Body of pancreas (tissue), 4 donors: ENCODE data around the gene CENPB. TPM values are rescaled to one million over a fixed set of nuclear protein-coding genes. Genes with fewer than 3 reads are reported as not detected.
"Not testable (repeated sequence)": the region's sequence is repeated elsewhere in the genome, so short reads cannot be mapped to it uniquely, and the experiment has no call there.

ENCODE experiments used
- ATAC-seq: fragments of 150-250 bp; one replicate; pipeline ENCODE4 v1.9.1; 2016
- DNase-seq, 4 donors: peaks; one replicate each; pipeline ENCODE4 v3.0.0-alpha.2; 2019
- H3K27ac ChIP-seq, 4 donors: fragments of 200-600 bp; sonication (generic); 1 replicate in 3 of 4; 2 replicates in 1 of 4; pipeline versions ENCODE4 v1.5.1 to v1.6.1; 2016 to 2019; ENCODE audit warnings: mild to moderate bottlenecking in 1 of 4, mixed read lengths in 1 of 4, moderate library complexity in 1 of 4
- H3K27me3 ChIP-seq, 2 donors: fragments of 200-600 bp; sonication (generic); one replicate each; pipeline ENCODE4 v1.6.0; 2016; ENCODE audit warnings: mild to moderate bottlenecking in 1 of 2
- H3K36me3 ChIP-seq, 2 donors: fragments of 200-600 bp; sonication (generic); replicated peaks in 1 of 2; 2 replicates each; pipeline ENCODE4 v1.5.1; 2016; ENCODE audit warnings: low read depth in 2 of 2; ENCODE audit not compliant: insufficient read depth in 1 of 2
- H3K4me1 ChIP-seq: fragments of 200-600 bp; sonication (generic); one replicate; pipeline ENCODE4 v1.6.0; 2016
- H3K4me3 ChIP-seq, 2 donors: fragments of 200-600 bp; sonication (generic); 1 replicate in 1 of 2; 2 replicates in 1 of 2; pipeline ENCODE4 v1.5.1; 2016 to 2019
- H3K9me3 ChIP-seq, 3 donors: fragments of 200-600 bp; sonication (generic); 1 replicate in 2 of 3; 2 replicates in 1 of 3; pipeline ENCODE4 v1.5.1; 2016
- CTCF ChIP-seq, 7 experiments: fragments of 450-650 bp in 4 of 7; fragments of 200-600 bp in 3 of 7; sonication (generic) in 3 of 7; IDR thresholded peaks; one replicate each; pipeline ENCODE4 v1.5.1; 2016 to 2019; ENCODE audit warnings: antibody characterized with exemption in 7 of 7
- POLR2A ChIP-seq, 3 donors: fragments of 450-650 bp; IDR thresholded peaks; one replicate each; pipeline ENCODE4 v1.6.1; 2016; ENCODE audit warnings: antibody characterized with exemption in 3 of 3, mild to moderate bottlenecking in 2 of 3
- WGBS, 2 donors: methylation state at CpG; one replicate each; pipeline ENCODE4 v1.1.5; 2017; 5-methylcytosine and 5-hydroxymethylcytosine counted together
- intact Hi-C: fragments of 100-400 bp; cut with DNase I; formaldehyde crosslinking; loops from one replicate; pipeline ENCODE4 v1.15.1; 2023
- total RNA-seq, 2 donors: library from RNA; depleted of rRNA; stranded (reverse); fragments of >200 nt; gene quantifications; one replicate each; pipeline ENCODE4 v1.1.0, GENCODE V29; 2016

Gene CENPB
- 10 to 100 TPM; 57.9 to 61.0 TPM for total RNA-seq

DNA sequence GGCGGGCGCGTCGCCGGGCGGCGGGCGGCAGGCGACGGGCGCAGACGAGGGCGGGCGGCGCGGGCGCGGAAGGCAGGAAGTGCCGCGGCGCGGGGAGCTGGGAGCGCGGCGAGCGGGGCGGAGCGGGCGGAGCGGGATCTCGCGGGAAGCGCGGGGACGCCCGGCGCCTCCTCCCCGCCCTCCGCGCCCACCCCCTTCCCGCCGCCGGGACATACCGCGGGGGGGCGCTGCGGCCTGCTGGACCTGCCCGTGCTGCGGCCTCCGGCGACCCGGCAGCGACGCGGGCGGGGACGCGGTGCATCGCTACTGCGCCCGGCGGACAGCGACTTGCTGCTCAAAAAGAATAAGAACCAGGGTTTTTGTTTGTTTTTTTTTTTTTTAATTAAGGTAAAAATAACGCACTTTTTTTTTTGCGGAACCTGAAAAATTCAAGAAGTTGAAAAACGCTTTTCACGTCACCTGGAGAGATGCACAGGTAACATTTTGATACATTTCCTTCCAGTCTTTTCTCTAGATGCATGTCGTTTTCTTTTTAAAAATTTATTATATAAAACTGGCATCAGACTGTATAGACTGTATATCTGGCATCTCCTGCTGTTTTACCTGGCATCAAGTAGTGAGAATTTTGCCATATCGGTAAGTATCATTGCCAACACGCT, at the start of gene CENPB:
Gene CENPB (minus strand): TSS at position 76 of the 659 bp plus-strand sequence. CDS start 257 bp downstream, outside the sequence.
- peak; percentile 64 to 94 (median 90) for TF ChIP-seq CTCF (IDR thresholded peaks at IDR 0.05)
- no peak for TF ChIP-seq POLR2A (IDR thresholded peaks at IDR 0.05)
- DNase-seq (peak; percentile 89 to 93 (median 91)), ATAC-seq (peak; percentile 94)
- Histone ChIP-seq H3K9me3 (no peaks in the 10 kb centered on the region), H3K27ac (peak within 1 kb of the TSS; percentile 59 to 85 (median 68)), H3K27me3 (no peaks in the 10 kb centered on the region), H3K4me3 (peak within 1 kb of the TSS; percentile 35 to 38), H3K36me3 (no peaks in the 10 kb centered on the region), H3K4me1 (peaks cover 49% of the 10 kb centered on the region)
- WGBS, 2 donors, result 1% methylated on average over 25 to 37 of the region's 70 CpGs
- intact Hi-C loops, result loop anchor here (5.0 to 10.0 kb wide), 2 partner anchors 36 to 68 kb away; partner anchors contain the start of gene AP5S1

DNA sequence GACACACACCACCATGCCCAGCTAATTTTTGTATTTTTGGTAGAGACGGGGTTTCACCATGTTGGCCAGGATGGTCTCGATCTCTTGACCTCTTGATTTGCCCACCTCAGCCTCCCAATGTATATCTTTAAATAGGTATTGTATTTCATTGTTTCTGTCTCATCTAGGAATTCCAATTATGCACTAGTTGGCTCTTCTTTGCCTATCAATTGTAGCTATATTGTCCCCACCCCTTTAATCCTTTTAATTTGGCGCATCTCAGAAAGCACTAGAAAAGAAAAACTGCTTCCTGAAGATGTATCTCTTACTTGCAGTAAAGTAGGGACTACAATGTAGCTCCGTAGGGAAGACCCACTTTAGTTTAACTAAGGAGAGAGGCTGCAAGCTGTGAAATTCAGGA, 49.6 kb upstream of the CENPB start:
- intact Hi-C loops, result no loop called here
- DNase-seq (no peak), ATAC-seq (no peak)
- no peaks in the 10 kb centered on the region for H3K4me1 ChIP-seq
- no peaks in the 10 kb centered on the region for H3K9me3 ChIP-seq
- 95 to 99% methylated on average over 4 of the region's 4 CpGs for WGBS, 2 donors
- no peak overlapping the region for H3K27ac ChIP-seq
- no peak for TF ChIP-seq POLR2A (IDR thresholded peaks at IDR 0.05)
- TF ChIP-seq CTCF (IDR thresholded peaks at IDR 0.05), result no peak
- H3K27me3 ChIP-seq, result no peaks in the 10 kb centered on the region
- no peak overlapping the region for H3K4me3 ChIP-seq
- no peaks in the 10 kb centered on the region for H3K36me3 ChIP-seq

DNA sequence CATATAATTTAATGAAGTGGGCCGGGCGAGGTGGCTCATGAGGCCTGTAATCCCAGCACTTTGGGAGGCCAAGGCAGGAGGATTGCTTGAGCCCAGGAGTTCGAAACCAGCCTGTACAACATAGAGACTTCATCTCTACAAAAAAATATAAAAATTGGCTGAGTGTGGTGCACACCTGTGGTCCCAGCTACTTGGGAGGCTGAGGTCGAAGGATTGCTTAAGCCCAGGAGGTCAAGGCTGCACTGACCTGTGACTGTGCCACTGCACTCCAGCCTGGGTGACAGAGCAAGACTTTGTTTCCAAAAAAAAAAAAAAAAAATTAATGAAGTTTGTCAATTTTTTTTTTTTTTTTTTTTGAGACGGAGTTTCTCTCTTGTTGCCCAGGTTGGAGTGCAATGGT, 43.4 kb upstream of the CENPB start:
- H3K27ac ChIP-seq, intact Hi-C loops, H3K4me3 ChIP-seq, H3K27me3 ChIP-seq, ATAC-seq, DNase-seq, H3K36me3 ChIP-seq, H3K9me3 ChIP-seq, H3K4me1 ChIP-seq: not testable (repeated sequence)
- WGBS, 2 donors, result 97 to 100% methylated on average over 5 of the region's 5 CpGs

- 87 to 91% methylated on average over 3 of the region's 3 CpGs for WGBS, 2 donors
- no peak for TF ChIP-seq POLR2A (IDR thresholded peaks at IDR 0.05)
- no peak for TF ChIP-seq CTCF (IDR thresholded peaks at IDR 0.05)
- intact Hi-C loops, result no loop called here
- Histone ChIP-seq H3K4me1 (no peaks in the 10 kb centered on the region), H3K9me3 (no peaks in the 10 kb centered on the region), H3K27me3 (no peaks in the 10 kb centered on the region), H3K27ac (no peak overlapping the region), H3K36me3 (peaks cover 0 to 10% of the 10 kb centered on the region in 2 donors), H3K4me3 (no peak overlapping the region)
- no peak for ATAC-seq
- DNase-seq, result no peak
Observed at GRCh38 chr20:3828798-3829197, 42.3 kb upstream of the CENPB start.

- ATAC-seq (no peak), DNase-seq (no peak)
- Histone ChIP-seq H3K27me3 (no peaks in the 10 kb centered on the region), H3K36me3 (peaks cover 0 to 17% of the 10 kb centered on the region in 2 donors), H3K4me1 (peaks cover 4% of the 10 kb centered on the region), H3K9me3 (no peaks in the 10 kb centered on the region), H3K4me3 (no peak overlapping the region), H3K27ac (no peak overlapping the region)
- TF ChIP-seq POLR2A (IDR thresholded peaks at IDR 0.05) (no peak), CTCF (IDR thresholded peaks at IDR 0.05) (no peak)
- 71 to 78% methylated on average over 3 to 4 of the region's 4 CpGs for WGBS, 2 donors
- intact Hi-C loops, result no loop called here
Observed at GRCh38 chr20:3826420-3826819, 39.9 kb upstream of the CENPB start.
